GM23248 (cell line): ENCODE data around the gene PET117. TPM values are rescaled to one million over a fixed set of nuclear protein-coding genes. Genes with fewer than 3 reads are reported as not detected.

Source experiments
- DNase-seq: peaks from one replicate; pipeline ENCODE4 v3.0.0-alpha.2; 2015
- H2AFZ ChIP-seq: fragments of 200-600 bp; sonication (generic); 2 replicates; pipeline ENCODE4 v1.6.1; 2016; ENCODE audit warnings: antibody characterized with exemption
- H3F3A ChIP-seq: fragments of 200-600 bp; sonication (generic); 2 replicates; pipeline ENCODE4 v1.6.1; 2016; ENCODE audit warnings: mild to moderate bottlenecking, antibody characterized with exemption, mixed run types; ENCODE audit not compliant: insufficient read depth
- H3K27ac ChIP-seq: fragments of 200-600 bp; sonication (generic); 2 replicates; pipeline ENCODE4 v1.5.1; 2016; ENCODE audit warnings: mild to moderate bottlenecking
- H3K27me3 ChIP-seq: fragments of 200-600 bp; sonication (generic); replicated peaks from 2 replicates; pipeline ENCODE4 v1.6.1; 2016; ENCODE audit warnings: mild to moderate bottlenecking; ENCODE audit not compliant: insufficient read depth
- H3K36me3 ChIP-seq: fragments of 200-600 bp; sonication (generic); 2 replicates; pipeline ENCODE4 v1.6.1; 2016; ENCODE audit warnings: low read depth, mild to moderate bottlenecking
- H3K4me1 ChIP-seq: fragments of 200-600 bp; sonication (generic); 2 replicates; pipeline ENCODE4 v1.6.1; 2016; ENCODE audit warnings: mild to moderate bottlenecking; ENCODE audit not compliant: insufficient read depth
- H3K4me2 ChIP-seq: fragments of 200-600 bp; sonication (generic); one replicate; pipeline ENCODE4 v1.6.1; 2016; ENCODE audit warnings: mild to moderate bottlenecking; ENCODE audit not compliant: unreplicated experiment
- H3K4me3 ChIP-seq: fragments of 200-600 bp; sonication (generic); 2 replicates; pipeline ENCODE4 v1.5.1; 2016; ENCODE audit warnings: mild to moderate bottlenecking
- H3K79me2 ChIP-seq: fragments of 200-600 bp; sonication (generic); 2 replicates; pipeline ENCODE4 v1.6.1; 2016; ENCODE audit warnings: mild to moderate bottlenecking; ENCODE audit not compliant: insufficient read depth
- H3K9ac ChIP-seq: fragments of 200-600 bp; sonication (generic); 2 replicates; pipeline ENCODE4 v1.6.1; 2016; ENCODE audit warnings: mild to moderate bottlenecking
- H3K9me2 ChIP-seq: fragments of 200-600 bp; sonication (generic); 2 replicates; pipeline ENCODE4 v1.6.1; 2016; ENCODE audit warnings: mixed run types, mild to moderate bottlenecking, moderate library complexity; ENCODE audit not compliant: insufficient read depth
- H3K9me3 ChIP-seq: fragments of 200-600 bp; sonication (generic); one replicate; pipeline ENCODE4 v1.6.1; 2017; ENCODE audit warnings: low read depth
- H4K20me1 ChIP-seq: fragments of 200-600 bp; sonication (generic); 2 replicates; pipeline ENCODE4 v1.6.0; 2016; ENCODE audit not compliant: insufficient read depth
- EZH2 ChIP-seq: fragments of 200-600 bp; sonication (generic); IDR thresholded peaks from 2 replicates; pipeline ENCODE4 v1.6.1; 2018; ENCODE audit warnings: antibody characterized with exemption, mild to moderate bottlenecking; ENCODE audit not compliant: insufficient read depth, poor library complexity, severe bottlenecking
- EZH2phosphoT487 ChIP-seq: fragments of 200-600 bp; sonication (generic); IDR thresholded peaks from 2 replicates; pipeline ENCODE4 v1.6.1; 2018; ENCODE audit warnings: antibody characterized with exemption, moderate library complexity, mild to moderate bottlenecking, low read depth; ENCODE audit not compliant: insufficient read depth
- WGBS, 2 experiments: methylation state at CpG; one replicate each; pipeline ENCODE4 v1.1.6; 2015 to 2017; ENCODE audit warnings: low lambda C conversion rate in 2 of 2, low coverage in 1 of 2; ENCODE audit errors: missing lambda C conversion rate in 2 of 2; 5-methylcytosine and 5-hydroxymethylcytosine counted together
- in situ Hi-C: fragments of 300-500 bp; cut with MboI; formaldehyde crosslinking; loops from 2 replicates; pipeline ENCODE4 v1.15.0; 2020
- polyA plus RNA-seq: library from polyadenylated mRNA; unstranded; fragments of >200 nt; fragmentation: Nextera tagmentation; extraction: Ambion mirVana; gene quantifications from 2 replicates; pipeline ENCODE4 v1.2.1, GENCODE V29; 2016
- total RNA-seq: library from RNA; depleted of rRNA; stranded (reverse); fragments of >200 nt; shearing (Covaris generic); gene quantifications from 2 replicates; pipeline ENCODE4 v1.2.3, GENCODE V29; 2014

Gene PET117
- total and polyA plus RNA-seq, 2 experiments from 2014 or later = 8.4 to 10.6 TPM

DNA sequence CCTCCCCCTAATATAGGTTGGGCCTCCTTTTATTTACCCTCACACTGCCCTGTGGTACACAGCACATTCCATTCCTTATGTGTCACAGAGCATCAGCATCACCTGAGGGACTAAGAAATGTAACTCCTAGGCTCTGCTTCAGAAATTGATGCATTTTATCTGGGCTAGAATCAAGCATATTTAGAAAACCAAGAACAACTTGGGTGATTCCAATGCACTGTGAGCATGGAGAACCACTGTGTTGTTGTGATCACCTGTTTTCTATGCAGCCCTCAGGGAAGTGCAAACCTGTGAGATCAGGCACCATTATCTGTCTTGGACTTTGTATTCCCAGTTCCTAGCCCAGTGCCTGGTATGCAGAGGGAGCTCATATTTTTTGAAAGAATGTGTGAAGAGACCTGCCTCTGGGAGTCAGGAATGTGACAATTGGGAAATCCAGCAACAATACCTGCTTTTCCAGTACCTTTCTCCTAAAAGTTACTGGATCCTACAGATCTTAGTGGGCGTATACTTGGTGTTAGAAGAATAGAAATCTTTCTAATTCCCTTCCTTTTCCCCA, 7.0 kb downstream of the PET117 start:
- Histone ChIP-seq H3K4me2 (no peak overlapping the region), H3K9ac (no peak overlapping the region), H3K36me3 (0 out of 2 replicates have a peak, but pooled peaks cover 8% of the 10 kb centered on the region), H3F3A (no peaks in the 10 kb centered on the region), H3K27ac (no peak overlapping the region), H3K79me2 (peaks cover 30% of the 10 kb centered on the region), H3K9me3 (no peaks in the 10 kb centered on the region), H4K20me1 (no peaks in the 10 kb centered on the region), H3K9me2 (no peaks in the 10 kb centered on the region), H2AFZ (no peak overlapping the region), H3K4me1 (0 out of 2 replicates have a peak, but pooled peaks cover 2% of the 10 kb centered on the region), H3K4me3 (no peak overlapping the region), H3K27me3 (no peaks in the 10 kb centered on the region)
- in situ Hi-C loops = no loop called here
- 94 to 97% methylated on average over 1 of the region's 1 CpG for WGBS, 2 experiments
- TF ChIP-seq EZH2phosphoT487 (no peak), EZH2 (no peak)
- DNase-seq = no peak

DNA sequence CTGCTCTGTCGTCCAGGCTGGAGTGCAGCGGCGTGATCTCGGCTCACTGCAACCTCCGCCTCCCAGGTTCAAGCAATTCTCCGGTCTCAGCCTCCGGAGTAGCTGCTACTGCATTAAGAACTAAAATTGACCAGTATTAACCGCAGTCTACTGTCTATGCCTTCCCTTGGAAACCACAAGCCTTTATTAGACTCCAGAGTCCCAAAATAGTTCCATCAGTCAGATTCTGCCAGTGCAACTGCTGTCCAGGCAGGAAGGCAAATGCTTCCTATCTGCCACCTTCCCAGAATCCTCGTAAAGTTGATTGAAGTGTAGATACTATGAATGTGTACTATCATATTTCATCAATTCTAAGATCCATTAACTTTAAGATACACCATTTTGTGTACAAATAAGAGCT, 16.7 kb downstream of the PET117 start:
- Histone ChIP-seq H3K79me2 (no peaks in the 10 kb centered on the region), H3K9ac (no peak overlapping the region), H3K4me3 (no peak overlapping the region), H3F3A (no peaks in the 10 kb centered on the region), H3K36me3 (peaks cover 4% of the 10 kb centered on the region; the same call in 1 of the 2 replicates), H3K4me1 (no peaks in the 10 kb centered on the region), H2AFZ (no peak overlapping the region), H3K9me2 (no peaks in the 10 kb centered on the region), H3K27me3 (no peaks in the 10 kb centered on the region), H3K9me3 (no peaks in the 10 kb centered on the region), H4K20me1 (no peaks in the 10 kb centered on the region), H3K27ac (no peak overlapping the region), H3K4me2 (no peak overlapping the region)
- 95 to 98% methylated on average over 9 of the region's 9 CpGs for WGBS, 2 experiments
- no peak for DNase-seq
- TF ChIP-seq EZH2 (no peak), EZH2phosphoT487 (no peak)
- in situ Hi-C loops = loop anchor here (25.0 kb wide), 1 partner anchor 492 kb away; no protein-coding TSS in a partner anchor

DNA sequence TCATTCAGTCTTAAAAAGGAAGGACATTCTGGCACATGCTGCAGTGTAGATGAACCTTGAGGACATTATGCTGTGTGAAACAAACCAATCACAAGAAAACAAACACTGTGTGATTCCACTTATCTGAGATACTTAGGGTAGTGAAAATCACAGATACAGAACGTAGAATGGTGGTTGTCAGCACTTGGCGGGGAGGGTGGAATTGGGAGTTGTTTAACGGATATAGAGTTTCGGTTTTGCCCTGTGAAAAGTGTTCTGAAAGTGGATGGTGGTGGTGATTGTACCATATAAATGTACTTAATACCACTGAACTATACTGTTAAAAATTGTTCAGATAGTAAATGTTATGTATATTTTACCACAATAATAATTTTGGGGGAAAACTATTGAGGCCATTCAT, 18.4 kb downstream of the PET117 start:
- H3K36me3 ChIP-seq = peaks cover 10% of the 10 kb centered on the region; the same call in 1 of the 2 replicates
- no peaks in the 10 kb centered on the region for H3K79me2 ChIP-seq
- no peak overlapping the region for H3K4me3 ChIP-seq
- in situ Hi-C loops = loop anchor here (25.0 kb wide), 1 partner anchor 494 kb away; no protein-coding TSS in a partner anchor
- no peak overlapping the region for H2AFZ ChIP-seq
- no peaks in the 10 kb centered on the region for H3K27me3 ChIP-seq
- no peak overlapping the region for H3K27ac ChIP-seq
- H3K9ac ChIP-seq = no peak overlapping the region
- DNase-seq = no peak
- no peaks in the 10 kb centered on the region for H3K9me3 ChIP-seq
- 89 to 97% methylated on average over 4 of the region's 4 CpGs for WGBS, 2 experiments
- no peaks in the 10 kb centered on the region for H3K4me1 ChIP-seq
- TF ChIP-seq EZH2phosphoT487 (no peak), EZH2 (no peak)
- H3F3A ChIP-seq = no peaks in the 10 kb centered on the region
- H3K4me2 ChIP-seq = no peak overlapping the region
- no peaks in the 10 kb centered on the region for H3K9me2 ChIP-seq
- H4K20me1 ChIP-seq = no peaks in the 10 kb centered on the region

- Histone ChIP-seq H3K4me2 (no peak overlapping the region), H4K20me1 (no peaks in the 10 kb centered on the region), H3K36me3 (peaks cover 15% of the 10 kb centered on the region; the same call in 1 of the 2 replicates), H3K4me3 (no peak overlapping the region), H3K9me2 (no peaks in the 10 kb centered on the region), H3K79me2 (no peaks in the 10 kb centered on the region; the same call in 1 of the 2 replicates), H3K9me3 (no peaks in the 10 kb centered on the region), H3K4me1 (no peaks in the 10 kb centered on the region), H3F3A (no peaks in the 10 kb centered on the region), H3K27me3 (no peaks in the 10 kb centered on the region), H3K27ac (no peak overlapping the region), H3K9ac (no peak overlapping the region), H2AFZ (no peak overlapping the region)
- WGBS, 2 experiments = 85 to 88% methylated on average over 2 of the region's 2 CpGs
- TF ChIP-seq EZH2phosphoT487 = no peak
- in situ Hi-C loops = loop anchor here (25.0 kb wide), 1 partner anchor 502 kb away; no protein-coding TSS in a partner anchor
- DNase-seq = peak; percentile 56
Measured at GRCh38 chr20:18164356-18164755, 26.7 kb downstream of the PET117 start.
